Stimulated activated CD4-positive, alpha-beta T cell treated with anti-CD3 and anti-CD28 coated beads, Interleukin-12 subunit alpha, Interleukin-12 subunit beta, amount 100 ng/mL, for 48 hours (primary cell): ENCODE data around the gene FBLN5.
"Not testable (repeated sequence)": the region's sequence is repeated elsewhere in the genome, so short reads cannot be mapped to it uniquely, and the experiment has no call there.

Experiments used
- DNase-seq, 3 donors: peaks; one replicate each; pipeline ENCODE4 v3.0.0-alpha.2; 2020; ENCODE audit warnings: low read depth in 2 of 3, low spot score in 1 of 3

FBLN5 gene

DNA sequence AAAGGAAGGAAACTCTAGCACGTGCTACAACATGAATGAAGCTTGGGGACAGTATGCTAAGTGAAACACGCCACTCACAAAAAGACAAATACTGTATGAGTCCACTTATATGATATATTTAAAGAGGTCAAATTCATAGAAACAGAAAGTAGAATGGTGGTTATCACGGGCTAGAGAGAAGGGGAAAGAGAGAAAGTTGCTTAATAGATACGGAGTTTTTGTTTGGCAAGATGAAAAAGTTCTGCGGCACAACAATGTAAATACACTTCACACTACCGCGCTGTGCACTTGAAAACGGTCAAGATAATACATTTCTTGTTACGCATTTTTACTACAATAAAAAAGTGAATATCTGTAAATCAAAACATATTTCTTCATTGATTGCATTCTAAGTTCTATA is 37.3 kb downstream of the FBLN5 start:
- DNase-seq = no peak

- DNase-seq = no peak
These were observed 41.1 kb downstream of the FBLN5 start for GRCh38 chr14:91906374-91906773.

GRCh38 chr14:91904956-91905645 is 42.4 kb downstream of the FBLN5 start:
- DNase-seq = no peak

DNA sequence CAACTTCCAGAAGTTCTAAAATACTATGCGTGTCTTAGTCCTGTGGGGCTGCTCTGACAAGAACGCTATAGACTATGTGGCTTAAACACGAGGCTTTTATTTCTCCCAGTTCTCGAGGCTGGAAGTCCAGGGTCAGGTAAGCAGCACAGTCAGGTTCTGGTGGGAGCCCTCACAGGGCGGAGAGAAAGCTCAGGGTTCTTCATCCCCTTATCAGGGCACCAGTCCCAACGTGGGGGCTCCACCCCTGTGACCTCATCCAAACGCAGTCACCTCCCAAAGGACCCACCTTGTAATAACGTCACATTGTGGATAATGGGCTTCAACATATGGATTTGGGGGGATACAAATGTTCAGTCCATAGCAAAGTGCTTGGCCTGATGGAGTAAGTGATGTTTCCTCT is 43.0 kb downstream of the FBLN5 start:
- DNase-seq = no peak

DNA sequence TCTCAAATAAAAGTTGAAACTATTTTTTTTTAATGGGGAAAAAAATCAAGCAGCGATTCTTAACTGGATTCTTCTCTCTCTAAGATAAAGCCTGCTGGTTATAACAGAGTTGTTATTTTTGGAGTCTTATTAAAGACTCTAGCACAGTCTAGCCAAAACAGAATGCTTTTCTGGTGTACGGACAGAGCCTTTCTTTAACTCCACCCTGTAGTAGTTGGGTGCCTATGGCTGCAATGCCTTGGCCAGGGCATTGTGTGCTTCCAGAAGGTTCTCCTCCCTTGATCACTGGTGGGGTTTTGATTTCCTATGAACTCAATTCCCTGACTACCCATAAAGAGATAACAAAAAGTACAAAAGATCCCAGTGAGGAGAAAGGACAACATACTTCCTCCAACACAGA is 44.4 kb downstream of the FBLN5 start:
- no peak for DNase-seq

DNA sequence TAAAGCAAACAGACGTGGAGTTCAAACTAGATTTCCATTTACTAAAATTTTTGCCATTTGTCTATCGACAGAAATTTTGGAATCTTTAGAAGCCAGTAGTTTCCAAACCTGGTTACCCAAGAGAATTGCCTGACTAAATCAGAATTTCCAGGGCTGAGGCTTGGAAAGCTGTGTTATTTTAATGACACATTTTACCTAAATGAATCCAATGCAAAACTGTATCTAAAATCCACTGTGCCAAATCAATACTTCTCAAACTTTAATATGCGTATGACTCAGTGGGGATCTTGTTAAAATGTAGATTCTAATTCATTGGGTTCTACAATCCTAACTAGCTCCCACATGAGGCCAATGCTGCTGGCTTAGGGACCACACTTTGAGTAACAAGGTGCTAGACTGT is 45.2 kb downstream of the FBLN5 start:
- DNase-seq = no peak

DNA sequence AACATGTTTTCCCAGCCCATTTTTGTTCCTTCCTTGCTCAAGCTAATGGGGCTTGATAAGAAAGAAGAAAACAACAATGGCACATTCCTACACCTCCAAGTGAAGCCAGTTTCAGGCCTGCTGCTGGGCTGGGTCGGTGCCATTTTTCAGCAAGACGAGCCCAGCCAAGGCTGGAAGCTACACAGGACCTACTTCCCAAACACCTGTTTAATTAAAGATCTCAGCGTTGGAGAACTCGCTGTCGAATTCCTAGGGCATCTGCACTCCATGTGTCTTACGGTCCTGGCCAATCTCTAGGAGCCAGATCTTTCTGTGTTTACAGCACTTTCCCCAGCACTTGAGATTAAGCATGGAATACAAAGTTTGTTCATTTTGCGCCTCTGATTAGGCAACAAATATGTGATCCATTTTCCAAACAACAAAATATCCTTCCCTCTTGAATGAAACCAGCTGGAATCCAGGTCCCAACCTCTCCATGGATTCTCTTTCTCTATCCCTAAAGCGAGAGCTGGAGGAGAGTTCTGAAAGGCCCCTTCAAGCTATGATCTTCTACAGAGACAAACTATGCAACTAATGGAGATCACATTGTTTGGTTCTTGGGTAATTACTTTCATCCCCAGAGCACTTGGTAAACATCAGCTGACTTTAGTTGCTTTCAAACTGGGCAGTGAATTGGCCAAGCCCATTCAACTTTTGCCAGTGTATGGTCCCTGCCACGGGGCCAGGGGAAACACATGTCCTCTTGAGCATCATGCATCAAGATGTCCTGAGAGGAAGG is 45.9 kb downstream of the FBLN5 start:
- DNase-seq = no peak

GRCh38 chr14:91899806-91900205 is 47.7 kb downstream of the FBLN5 start:
- no peak for DNase-seq

- DNase-seq = no peak
These were observed 48.3 kb downstream of the FBLN5 start for GRCh38 chr14:91899213-91899612.

GRCh38 chr14:91898372-91898771 is 49.1 kb downstream of the FBLN5 start:
- DNase-seq = no peak

DNA sequence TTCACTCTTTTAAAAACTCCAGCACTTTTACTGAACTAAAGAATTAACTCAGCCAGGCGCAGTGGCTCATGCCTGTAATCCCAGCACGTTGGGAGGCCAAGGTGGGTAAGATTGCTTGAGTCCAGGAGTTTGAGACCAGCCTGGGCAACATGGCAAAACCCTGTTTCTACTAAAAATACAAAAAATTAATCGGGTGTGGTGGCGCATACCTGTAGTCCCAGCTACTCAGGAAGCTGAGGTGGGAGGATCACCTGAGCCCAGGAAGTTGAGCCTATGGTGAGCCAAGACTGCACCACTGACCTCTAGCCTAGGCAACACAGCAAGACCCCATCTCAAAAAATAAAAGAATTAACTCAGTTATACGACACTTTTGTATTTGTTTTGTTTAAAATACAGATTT is 49.8 kb downstream of the FBLN5 start:
- not testable (repeated sequence) for DNase-seq

DNA sequence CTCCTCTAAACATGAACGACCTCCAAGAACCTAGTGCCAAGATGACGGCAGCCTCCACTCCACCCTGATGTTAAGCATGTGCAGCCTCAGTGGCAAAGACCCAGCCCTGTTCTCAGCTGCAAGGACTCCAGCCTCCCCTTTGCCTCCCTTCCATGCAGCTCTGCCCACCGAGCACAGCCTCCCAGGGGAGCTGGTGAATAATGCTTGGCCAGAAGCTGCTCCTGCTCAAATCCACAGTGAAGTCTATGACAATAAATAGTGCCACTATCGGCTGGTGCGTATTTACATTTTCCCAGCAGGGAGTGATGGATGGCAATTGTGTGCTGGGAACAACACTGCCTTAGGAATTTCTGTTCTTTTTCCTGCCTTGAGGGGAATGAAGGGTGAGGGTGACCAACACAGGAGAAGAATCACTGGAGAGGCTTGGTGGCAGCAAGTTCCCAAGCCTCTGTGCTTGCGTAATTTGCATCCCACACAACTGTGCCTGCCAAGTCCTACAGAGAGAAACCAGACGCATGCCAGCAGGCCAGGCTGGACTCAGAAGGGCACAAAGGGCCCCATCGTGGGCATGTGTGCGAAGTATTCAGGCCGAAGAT is 50.3 kb downstream of the FBLN5 start:
- no peak for DNase-seq

GRCh38 chr14:91896419-91896818 is 51.1 kb downstream of the FBLN5 start:
- no peak for DNase-seq

DNA sequence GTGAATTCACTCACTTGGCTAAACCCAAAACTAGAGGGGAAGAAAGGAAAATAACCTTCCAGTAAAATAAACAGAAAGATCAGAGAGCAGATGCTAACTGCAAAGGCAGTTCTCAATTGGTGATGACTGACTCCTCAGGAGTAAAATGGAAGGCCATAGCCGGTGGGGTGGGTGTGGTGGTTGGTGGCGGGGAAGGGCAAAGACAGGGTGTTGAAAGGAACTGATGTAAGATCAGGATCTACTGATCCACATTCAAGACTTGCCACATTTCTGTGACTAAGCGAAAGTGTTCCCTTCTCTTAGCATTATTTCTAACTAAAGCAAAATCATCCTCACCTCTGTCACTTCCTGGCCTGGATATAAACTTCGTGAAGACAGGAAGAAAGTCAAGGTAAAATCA is 53.8 kb downstream of the FBLN5 start:
- peak in 1 of 3 donors; percentile 47 for DNase-seq

- no peak for DNase-seq
These were observed 54.5 kb downstream of the FBLN5 start for GRCh38 chr14:91893007-91893406.

DNA sequence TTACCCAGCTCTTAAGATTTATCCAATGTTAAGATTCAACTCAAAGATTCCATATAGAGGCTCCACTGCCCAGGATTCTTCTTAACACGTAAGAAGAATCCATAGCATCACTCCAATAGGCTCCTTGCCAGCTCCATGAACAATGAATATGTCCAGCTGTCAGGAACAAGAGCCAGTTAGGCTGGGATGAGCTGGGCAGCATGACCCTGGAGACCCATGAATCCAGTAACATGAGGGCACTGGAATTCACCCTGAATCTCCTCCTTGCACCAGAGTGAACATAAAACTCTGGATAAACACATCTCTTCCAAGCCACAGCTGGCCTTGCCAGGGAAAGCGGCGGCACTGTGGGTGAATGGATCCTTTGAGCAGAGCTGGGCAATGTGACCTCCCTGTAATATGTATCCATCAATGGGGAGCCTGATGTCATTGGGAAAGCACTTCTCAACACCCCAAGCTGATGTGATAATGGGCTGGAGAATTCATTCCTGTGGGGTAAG is 55.7 kb downstream of the FBLN5 start:
- no peak for DNase-seq

DNA sequence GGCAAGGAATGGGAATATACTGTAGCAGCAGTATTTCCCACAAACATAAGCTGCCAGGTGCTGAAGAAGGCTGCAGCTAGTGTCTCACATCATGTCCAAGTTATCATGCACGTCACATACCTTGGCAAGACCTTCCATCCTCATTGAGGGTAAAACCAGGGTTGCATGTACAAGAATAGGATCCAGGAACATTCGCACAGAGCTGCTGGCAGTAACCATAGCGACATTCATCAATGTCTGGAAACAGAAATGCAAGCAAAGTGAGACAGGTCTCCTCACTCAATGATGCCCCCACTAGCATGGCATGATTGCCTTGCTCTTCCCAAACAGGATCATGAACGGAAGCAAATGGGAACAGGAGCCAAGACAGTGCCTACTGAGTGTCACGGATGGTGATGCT is 56.4 kb downstream of the FBLN5 start:
- DNase-seq = no peak

DNA sequence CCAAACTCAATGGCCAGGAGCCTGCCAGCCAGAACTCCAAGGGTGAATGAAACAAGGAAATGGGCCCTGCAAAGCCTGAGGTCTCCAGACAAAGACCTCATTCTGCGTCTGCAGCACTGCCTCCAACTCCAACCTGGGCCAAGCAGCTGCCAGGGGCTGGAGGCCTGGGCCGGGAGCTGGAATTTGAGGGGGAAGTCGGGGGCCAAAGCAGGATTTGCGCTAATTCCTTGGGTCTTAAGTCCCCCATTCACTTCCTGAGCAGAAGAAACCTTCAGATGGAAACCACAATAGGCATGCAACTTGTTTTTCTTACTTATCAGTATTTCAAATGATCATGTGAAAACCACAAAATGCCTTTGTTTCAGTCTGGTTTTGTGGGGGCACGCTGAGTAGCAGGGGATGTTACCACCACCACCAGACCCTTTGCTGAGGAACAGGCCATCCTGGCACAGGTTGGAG is 57.2 kb downstream of the FBLN5 start:
- DNase-seq = no peak

- no peak for DNase-seq
These were observed 57.9 kb downstream of the FBLN5 start for GRCh38 chr14:91889477-91890211.

- no peak for DNase-seq
These were observed 58.6 kb downstream of the FBLN5 start for GRCh38 chr14:91888641-91889476.

GRCh38 chr14:91886961-91887360 is 60.5 kb downstream of the FBLN5 start:
- DNase-seq = no peak
